GM12875 (cell line): ENCODE data around the gene LMO7.

Experiments
- H3K4me3 ChIP-seq: one replicate; pipeline ENCODE4 v1.5.1; 2011; ENCODE audit warnings: low read depth, low read length, control low read depth
- CTCF ChIP-seq: IDR thresholded peaks from 2 replicates; pipeline ENCODE4 v1.5.1; 2011; ENCODE audit warnings: low read depth, mild to moderate bottlenecking, control low read depth, inconsistent platforms, low read length, moderate library complexity, borderline replicate concordance; ENCODE audit not compliant: insufficient read depth

Gene LMO7

DNA sequence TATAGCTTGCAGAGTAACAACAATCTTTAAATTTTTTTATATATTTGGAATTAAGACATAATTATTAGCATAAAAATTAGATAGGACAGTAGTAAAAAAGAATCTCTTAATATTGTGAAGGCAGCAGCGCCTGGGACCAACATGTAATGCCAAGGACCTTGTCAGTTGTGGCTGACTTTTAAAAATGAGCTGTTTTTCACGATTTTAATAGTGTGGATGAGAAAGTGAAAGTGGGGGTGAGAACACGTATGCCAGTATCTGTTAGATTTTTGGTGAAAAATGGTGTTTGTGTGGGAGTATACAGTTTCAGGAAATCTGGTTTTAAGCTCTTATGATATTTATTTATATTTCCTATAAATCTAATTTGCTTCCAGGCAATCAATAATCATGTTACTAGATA, 125.2 kb downstream of the LMO7 start:
- H3K4me3 ChIP-seq: no peak overlapping the region
- no peak for TF ChIP-seq CTCF

DNA sequence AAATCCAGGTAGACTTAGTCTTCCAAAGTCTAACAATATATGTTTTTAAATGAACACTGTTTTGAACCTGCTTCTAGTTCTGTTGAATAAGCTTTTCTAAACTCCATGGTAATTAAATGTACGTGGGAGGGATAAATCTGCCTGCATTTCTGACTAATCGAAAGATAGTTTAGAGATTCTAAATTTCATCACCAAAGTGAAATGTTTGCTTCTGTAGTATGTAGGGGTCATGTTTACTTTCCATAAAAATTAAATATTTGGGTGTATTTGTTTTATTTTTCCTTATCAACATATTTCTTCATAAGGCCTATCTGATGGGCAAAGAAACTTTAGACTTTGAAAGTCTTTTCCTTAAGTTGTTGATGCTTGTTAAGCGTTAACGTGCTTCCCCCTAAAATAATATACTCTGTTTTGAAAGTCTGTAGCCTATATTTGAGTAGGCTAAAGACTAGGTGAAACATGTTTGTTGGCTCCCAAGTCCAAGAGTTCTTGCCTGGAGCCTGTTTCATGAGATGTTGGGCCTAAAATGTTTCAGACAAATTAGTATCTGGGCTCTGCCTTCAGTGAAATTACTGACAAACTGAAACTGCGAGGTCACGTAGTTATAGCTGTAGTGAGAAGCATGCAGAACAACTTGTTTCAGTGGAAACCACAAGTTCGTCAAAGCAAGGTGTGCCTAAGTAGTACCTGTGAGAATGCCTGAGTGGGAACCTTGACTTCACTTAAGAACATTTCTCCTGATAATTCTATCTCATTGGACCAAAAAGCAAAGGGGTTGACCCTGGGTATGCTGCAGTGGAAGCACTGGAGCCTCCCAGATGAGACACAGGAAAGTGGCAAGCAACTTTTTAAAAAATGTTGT, 126.2 kb downstream of the LMO7 start:
- no peak overlapping the region for H3K4me3 ChIP-seq
- no peak for TF ChIP-seq CTCF

DNA sequence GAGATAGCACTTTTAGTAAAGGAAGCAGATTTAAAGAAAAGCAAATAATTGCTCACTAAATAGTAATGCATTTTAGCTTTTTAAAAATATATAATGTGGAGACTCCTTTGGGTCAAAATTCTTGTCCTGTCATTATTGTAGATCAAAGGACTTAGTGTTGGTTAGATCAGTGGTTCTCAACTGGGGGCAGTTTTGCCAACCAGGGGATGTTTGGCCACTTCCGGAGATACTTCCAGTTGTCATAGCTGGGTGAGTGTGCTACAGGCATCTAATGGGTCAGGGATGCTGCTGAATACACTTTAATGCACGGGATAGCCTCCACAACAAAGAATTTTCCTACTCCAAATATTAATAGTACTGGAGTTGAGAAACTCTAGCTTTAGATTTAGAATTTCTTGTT, 126.8 kb downstream of the LMO7 start:
- H3K4me3 ChIP-seq: no peak overlapping the region
- TF ChIP-seq CTCF: no peak

GRCh38 chr13:75763512-75763911, 127.4 kb downstream of the LMO7 start:
- H3K4me3 ChIP-seq: no peak overlapping the region
- TF ChIP-seq CTCF: no peak

DNA sequence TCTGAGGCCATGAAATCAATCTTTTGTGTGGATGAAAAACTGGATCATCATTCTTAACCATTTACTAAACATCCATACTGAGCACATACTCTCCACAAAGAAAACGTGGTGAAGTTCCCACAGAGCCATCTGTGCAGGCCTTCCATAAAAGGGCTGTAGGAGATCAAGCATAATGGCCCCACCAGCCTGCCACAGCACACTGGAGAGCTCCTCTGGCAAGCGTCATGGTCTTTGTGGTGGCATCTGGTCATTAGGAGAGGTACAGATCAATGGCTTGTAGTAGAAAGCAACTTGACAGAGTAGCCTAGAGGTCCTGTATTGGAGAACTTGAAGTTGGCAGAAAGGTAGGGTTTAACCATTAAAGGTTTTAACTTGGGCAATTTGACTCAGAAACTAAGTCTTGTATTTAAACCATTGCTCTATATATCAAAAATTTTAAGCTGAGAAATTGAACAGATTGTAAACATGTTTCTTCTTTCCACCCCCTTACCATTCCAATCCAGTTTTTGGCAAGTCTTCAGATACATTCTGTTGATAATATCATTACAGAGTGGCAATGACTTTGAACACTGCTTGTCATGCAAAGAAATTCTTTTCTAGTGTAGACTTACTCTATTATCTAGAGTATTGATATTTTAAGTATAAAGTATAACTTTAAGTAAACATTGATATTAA, 128.3 kb downstream of the LMO7 start:
- TF ChIP-seq CTCF: no peak
- no peak overlapping the region for H3K4me3 ChIP-seq

- no peak for TF ChIP-seq CTCF
- H3K4me3 ChIP-seq: no peak overlapping the region
Observed at GRCh38 chr13:75764926-75765310, 128.8 kb downstream of the LMO7 start.

DNA sequence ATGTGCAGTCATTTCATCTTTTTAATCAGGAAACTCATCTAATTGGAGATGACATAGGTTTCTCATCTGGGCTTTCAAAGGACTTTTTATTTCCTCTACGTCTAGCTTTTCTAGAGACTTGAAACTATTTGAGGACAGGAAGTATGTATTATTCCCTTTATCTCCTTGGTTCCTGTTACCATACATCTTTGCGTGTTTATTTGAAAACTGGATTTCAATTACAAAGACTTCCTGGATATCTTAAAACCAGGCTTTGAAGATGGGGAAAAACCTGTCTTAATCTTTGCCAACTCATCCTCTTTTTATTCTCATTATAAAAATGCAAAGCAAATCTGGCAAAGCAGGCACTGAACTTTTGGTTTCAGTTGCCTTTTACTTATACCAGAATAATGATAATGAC, 130.5 kb downstream of the LMO7 start:
- no peak for TF ChIP-seq CTCF

More for the DNA sequence above, 130.5 kb downstream of the LMO7 start:
- no peak overlapping the region for H3K4me3 ChIP-seq
